NCI-H510A treated with DMSO at 0.1 percent for 48 hours (cell line): ENCODE measurements around the gene BEND4.
"Not testable (repeated sequence)": the region's sequence is repeated elsewhere in the genome, so short reads cannot be mapped to it uniquely, and the experiment has no call there.

Experiments
- DNase-seq: peaks from one replicate; lab custom pipeline; 2025; lab: John Stamatoyannopoulos, UW

Gene BEND4

GRCh38 chr4:42152507-42153504, at the start of gene BEND4:
Gene BEND4, minus strand, starts transcription at chr4:42152655. Its CDS starts 512 bp downstream, at chr4:42152143.
- DNase-seq = no peak

- DNase-seq = no peak
Observed at GRCh38 chr4:42197341-42197740, 44.9 kb upstream of the BEND4 start.

- no peak for DNase-seq
Observed at GRCh38 chr4:42172921-42173320, 20.5 kb upstream of the BEND4 start.

- no peak for DNase-seq
Observed at GRCh38 chr4:42172128-42172790, 19.8 kb upstream of the BEND4 start.

- no peak for DNase-seq
Observed at GRCh38 chr4:42167709-42168108, 15.3 kb upstream of the BEND4 start.

GRCh38 chr4:42166186-42166585, 13.7 kb upstream of the BEND4 start:
- not testable (repeated sequence) for DNase-seq

- DNase-seq = no peak
Observed at GRCh38 chr4:42159271-42160001, 7.0 kb upstream of the BEND4 start.

GRCh38 chr4:42151568-42152506, 618 bp downstream of the BEND4 start:
- no peak for DNase-seq

GRCh38 chr4:42150653-42151567, 1.5 kb downstream of the BEND4 start:
- DNase-seq = no peak

- DNase-seq = no peak
Observed at GRCh38 chr4:42149004-42149403, 3.5 kb downstream of the BEND4 start.

- no peak for DNase-seq
Observed at GRCh38 chr4:42148425-42148824, 4.0 kb downstream of the BEND4 start.

GRCh38 chr4:42144028-42144427, 8.4 kb downstream of the BEND4 start:
- DNase-seq = no peak

GRCh38 chr4:42142591-42142990, 9.9 kb downstream of the BEND4 start:
- DNase-seq = no peak

- no peak for DNase-seq
Observed at GRCh38 chr4:42136371-42136770, 16.1 kb downstream of the BEND4 start.

GRCh38 chr4:42133006-42133405, 19.4 kb downstream of the BEND4 start:
- DNase-seq = no peak

GRCh38 chr4:42132099-42132498, 20.4 kb downstream of the BEND4 start:
- no peak for DNase-seq

- no peak for DNase-seq
Observed at GRCh38 chr4:42123071-42123644, 29.3 kb downstream of the BEND4 start.

GRCh38 chr4:42122237-42122636, 30.2 kb downstream of the BEND4 start:
- DNase-seq = peak; percentile 10

- no peak for DNase-seq
Observed at GRCh38 chr4:42119886-42120285, 32.6 kb downstream of the BEND4 start.

- DNase-seq = no peak
Observed at GRCh38 chr4:42112846-42113245, 39.6 kb downstream of the BEND4 start.
